ENCODE measurements around the gene ATG4D.

DNA sequence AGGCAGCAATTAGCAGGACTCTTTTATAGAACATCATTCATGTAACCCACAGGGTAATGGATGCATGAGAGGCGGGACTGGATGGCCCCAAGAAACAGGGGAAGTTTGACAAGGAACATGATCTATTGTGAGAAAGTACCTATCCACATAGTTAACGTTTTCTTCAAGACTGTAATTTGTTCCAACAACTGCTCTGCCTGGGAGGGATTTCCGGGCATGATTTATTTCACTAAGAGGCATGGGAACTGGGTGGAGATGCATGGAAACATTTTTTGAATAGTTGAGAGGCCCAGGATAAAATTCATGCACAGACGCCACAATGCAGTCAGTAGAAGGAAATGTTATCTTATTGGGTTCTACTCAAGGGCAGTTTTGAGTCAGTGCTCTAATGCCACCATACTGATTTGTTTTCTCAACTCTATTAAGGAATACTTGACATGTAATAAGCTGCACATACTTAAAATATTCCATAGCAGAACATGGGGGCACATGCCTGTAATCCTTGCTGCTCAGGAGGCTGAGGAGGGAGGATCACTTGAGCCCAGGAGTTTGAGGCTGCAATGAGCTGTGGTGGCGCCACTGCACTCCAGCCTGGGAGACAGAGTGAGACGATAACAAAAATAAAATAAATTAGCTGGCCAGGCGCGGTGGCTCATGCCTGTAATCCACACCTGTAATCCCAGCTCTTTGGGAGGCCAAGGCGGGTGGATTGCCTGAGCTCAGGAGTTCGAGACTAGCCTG is 9.9 kb upstream of the ATG4D start:
- TF ChIP-seq CTCF (IDR thresholded peaks at IDR 0.05) (no peak), POLR2A (IDR thresholded peaks at IDR 0.05) (no peak)
